NCI-H1436 treated with DMSO at 0.1 percent for 48 hours (cell line): ENCODE measurements around the gene WNT8A.

Experiments used
- DNase-seq: peaks from one replicate; lab custom pipeline; 2025; lab: John Stamatoyannopoulos, UW

WNT8A gene

DNA sequence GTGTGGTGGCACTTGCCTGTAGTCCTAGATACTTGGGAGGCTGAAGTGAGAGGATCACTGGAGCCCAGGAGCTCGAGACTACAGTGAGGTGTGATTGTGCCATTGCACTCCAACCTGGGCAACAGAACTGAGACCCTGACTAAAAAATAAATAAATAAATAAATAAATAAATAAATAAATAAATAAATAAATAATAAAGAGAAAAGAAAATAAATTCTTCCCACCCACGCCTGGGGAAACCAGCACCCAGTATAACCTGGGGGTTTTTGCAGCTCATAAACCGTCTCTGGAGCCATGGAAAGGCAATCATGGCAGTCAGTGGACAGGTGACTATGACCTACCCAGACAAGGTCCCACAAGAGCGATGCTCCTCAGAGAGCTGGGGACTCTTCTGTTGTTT, 7.9 kb downstream of the WNT8A start:
- no peak for DNase-seq

DNA sequence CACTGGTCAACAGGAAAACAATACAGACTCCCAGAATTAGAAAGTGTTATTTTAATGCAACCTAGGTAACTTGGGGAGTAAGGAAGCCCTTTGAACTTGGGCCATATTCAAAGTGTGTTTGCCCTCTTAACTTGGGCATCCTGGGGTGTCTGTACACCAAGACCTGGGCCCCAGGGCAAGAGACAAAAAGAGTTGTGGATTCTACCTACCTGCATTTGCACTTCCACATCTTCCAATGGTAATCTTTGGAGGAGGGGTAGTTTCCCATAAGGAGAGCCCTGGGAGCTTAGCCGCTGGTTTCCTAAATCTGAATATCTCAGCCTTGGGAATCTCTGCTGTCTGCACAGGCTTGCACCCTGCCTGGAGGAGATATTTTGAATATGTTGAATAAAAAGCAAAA, 8.5 kb downstream of the WNT8A start:
- DNase-seq = no peak

DNA sequence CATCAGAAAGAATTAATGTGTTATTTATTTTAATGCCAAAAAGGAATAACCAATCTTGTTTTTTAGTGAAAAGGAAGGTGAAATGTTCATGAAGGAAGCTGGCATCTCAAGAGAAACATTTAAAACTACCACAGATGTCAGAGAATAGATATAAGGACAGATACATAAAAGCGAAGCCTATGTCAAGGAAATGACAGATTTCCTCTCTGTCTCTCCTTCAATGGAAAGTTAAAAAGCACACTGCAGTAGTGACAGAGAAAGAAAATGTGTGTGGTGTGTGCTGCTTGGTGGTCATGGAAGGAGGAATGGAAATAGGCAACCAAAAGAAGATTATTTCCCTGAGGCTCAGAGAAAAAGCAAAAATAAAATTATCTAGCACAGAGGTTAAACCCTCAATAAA, 9.2 kb downstream of the WNT8A start:
- DNase-seq = no peak

DNA sequence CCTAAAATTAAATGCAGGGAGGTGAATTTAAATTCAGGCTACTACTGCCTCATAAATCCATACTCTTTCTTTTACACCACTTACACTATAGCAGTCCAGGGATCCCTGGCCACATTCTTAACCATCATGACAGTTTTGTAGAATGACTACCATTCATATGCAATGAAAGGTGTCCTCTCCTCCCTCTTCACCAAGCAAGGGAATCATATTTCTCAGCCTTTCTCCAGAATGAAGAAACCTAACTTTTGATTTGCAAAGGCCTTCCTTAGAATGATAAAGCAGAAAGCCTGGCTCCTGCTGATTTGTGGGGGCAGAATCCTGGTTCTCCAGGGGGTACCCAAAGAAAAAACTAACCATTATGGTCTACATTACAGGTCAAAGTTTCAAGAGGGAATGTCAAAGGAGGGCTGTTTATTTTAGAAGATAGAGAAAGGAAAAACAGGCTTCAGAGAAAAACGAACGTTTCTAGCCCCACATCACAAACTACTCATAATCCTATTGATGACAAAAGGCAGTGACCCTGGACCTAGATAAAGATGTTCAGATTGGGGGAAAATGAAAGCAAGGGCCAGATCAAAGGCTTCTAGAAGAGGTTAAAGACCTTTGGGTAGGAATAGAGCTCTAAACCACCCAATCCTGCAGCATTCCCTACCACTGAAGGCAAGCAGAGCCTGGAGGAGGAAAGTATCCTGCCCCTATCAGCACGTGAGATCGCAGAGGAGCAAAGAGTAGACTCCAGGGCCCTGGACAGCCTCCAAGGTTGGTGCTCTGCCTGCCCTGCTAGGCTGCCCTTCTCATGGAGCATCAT, 11.5 kb downstream of the WNT8A start:
- DNase-seq = no peak

DNA sequence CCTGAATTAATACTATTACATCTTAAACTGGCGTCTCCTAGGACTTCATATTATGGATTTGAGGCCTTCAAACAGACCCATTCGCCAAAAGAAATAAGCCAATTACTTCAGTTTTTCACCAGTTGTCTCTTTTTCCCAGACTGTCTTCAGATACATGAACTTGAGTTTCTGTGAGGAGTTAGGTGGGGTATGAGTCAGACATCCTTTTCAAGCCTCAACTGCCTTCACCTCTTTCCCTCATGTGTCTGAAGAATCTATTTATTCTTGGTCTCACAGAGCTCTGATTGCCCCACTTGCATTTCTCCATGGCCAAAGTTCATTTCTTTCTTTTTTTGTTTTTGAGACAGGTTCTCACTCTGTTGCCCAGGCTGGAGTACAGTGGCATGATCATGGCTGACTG, 12.5 kb downstream of the WNT8A start:
- DNase-seq = no peak

DNA sequence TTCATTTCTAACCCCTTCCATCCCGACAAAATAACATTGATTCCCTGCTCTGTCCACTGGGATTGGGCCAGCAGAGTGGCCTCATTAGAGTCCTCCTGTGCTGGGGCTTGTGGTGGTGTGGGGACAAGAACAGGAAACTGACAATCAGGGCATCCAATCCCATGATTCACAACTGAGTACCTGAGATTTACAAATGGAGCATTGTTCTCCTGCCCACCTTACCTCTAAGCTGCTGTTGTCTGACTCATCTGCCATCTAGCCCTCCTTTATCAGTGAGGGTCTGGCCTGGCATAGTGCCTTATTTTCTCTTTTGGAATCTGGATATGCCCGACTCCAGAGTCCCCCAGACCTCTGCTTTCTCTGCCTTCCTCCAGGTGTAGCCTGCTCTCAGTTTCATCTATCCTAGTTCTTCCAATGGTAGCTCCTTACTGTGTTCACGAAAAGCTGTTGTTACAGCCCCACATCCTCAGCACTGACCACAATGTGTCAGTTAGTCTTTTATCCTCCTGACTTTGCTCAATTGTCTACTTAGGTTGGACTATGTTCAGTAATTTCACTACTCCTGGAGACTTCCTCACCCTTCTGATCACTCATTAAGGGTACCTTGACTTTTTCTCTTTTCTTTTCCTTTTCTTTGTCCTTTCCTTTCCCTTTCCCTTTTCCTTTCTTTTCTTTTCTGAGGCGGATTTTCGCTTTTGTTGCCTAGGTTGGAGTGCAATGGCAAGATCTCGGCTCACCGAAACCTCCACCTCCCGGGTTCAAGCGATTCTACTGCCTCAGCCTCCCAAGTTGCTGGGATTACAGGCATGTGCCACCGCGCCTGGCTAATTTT, 13.4 kb downstream of the WNT8A start:
- DNase-seq = no peak

DNA sequence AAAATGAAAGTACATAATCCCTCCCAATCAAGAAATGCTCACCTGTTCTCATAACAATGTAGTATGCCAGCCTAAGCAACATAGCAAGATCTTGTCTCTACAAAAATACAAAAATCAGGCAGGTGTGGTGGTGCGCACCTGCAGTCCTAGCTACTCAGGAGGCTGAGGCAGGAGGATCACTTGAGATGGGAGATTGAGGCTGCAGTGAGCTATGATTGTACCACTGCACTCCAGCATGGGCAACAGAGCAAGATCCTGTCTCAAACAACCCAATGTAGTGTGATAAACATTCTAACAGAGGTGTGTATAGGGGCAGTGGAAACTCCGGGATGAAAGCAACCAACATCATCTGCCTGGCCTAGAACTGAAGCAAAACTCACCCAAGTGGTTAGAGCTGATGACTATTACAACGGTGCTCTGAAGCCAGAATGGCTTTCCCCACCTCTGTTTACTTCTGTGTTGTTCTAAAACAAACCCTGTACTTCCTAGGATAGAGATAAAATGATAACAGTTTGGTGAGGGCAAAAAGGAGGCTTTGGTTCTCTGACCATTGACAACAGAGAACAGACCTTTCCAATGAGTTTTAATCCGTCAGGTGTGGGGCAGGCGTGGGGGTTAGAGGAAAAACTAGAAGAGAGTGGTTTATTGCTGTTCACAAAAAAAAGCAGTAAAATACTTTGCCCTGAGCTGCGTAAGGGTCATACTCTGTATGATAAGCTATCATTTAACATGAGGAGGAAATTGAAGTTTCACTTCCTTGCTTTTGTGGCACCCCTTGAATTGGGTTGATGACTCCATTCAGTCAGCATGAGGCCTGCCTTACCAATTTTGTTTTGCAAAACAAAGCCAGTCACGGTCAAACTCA, 18.9 kb downstream of the WNT8A start:
- no peak for DNase-seq

DNA sequence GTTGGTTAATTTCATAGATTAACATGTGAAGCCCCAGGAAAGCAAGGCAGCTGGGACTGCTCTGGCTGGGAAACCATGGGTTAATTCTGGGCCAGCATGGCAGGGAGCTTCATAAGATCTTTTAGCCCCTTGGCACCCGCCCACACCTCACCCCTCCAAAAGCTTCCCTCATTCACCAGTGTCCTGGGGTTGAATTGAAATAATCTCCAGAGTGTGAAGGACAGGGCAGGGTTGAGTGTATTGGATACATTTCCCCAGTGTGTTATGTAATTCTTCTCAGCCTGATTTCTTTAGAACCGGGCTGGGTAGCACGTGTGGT, 19.4 kb downstream of the WNT8A start:
- no peak for DNase-seq

DNA sequence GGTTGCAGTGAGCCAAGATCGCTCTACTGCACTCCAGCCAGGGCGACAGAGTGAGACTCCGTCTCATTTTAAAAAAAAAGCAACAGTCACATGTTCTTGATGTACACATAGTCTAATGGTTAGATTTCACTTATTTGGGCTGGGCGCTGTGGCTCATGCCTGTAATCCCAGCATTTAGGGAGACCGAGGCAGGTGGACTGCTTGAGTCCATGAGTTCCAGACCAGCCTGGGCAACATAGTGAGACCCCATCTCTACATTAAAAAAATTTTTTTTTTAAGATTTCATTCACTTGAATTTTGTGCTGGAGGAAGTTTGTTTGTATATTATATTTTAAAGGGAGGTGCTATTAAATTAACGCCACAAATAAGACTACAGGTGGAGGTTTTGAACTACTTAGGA, 21.9 kb downstream of the WNT8A start:
- no peak for DNase-seq

DNA sequence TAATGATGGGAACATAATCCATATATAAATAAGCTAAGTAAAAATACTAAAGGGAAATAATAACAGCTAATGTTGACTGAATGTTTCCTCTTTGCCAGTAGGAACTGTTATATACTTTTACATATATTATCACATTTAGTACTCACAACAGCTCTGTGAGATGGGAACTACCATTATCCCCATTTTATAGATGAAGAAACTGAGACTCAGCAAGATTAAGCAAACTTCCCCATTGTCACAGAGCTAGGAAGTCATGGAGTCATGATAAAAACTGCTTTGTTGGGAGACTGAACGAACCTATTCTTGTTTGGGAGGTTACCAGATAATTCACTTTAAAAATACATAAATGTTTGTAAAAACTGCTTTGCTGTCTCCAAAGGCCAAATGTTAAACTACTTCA, 23.4 kb downstream of the WNT8A start:
- DNase-seq = no peak

DNA sequence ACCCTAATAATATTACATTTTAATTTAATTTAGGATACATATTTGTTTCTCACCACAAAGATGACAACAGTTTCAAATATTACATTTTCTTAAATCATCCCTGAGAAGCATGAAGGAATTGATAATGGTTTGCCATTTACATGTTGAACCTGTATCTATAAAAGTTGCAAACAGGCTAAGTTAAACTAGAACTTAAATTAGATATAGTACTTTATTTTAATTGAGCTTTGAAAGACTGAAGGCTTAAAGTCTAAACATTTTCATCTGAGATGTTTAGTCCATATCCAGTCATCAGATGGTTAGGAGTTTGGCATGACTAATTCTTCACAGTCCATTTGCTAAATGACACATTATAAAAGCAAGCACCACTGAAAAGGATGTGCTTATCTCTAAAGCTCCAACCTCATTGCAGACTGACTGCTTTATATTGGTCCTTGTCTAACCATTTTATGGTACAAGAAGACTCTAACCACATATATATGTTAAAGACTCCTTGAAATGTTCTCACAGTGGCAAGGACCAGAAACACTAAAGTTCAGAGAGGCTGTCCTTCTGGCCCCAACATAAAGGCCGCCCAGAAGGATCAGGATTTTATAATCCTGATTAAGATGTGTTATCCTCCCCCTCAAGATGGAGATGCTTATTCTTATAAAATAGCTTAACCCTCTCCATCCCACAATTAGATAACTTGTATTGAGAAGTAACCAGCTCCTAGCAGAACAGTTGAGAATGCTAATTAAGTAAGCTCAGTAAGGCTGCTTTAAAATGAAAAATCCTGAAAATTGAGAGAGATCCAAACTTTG, 25.8 kb downstream of the WNT8A start:
- no peak for DNase-seq

DNA sequence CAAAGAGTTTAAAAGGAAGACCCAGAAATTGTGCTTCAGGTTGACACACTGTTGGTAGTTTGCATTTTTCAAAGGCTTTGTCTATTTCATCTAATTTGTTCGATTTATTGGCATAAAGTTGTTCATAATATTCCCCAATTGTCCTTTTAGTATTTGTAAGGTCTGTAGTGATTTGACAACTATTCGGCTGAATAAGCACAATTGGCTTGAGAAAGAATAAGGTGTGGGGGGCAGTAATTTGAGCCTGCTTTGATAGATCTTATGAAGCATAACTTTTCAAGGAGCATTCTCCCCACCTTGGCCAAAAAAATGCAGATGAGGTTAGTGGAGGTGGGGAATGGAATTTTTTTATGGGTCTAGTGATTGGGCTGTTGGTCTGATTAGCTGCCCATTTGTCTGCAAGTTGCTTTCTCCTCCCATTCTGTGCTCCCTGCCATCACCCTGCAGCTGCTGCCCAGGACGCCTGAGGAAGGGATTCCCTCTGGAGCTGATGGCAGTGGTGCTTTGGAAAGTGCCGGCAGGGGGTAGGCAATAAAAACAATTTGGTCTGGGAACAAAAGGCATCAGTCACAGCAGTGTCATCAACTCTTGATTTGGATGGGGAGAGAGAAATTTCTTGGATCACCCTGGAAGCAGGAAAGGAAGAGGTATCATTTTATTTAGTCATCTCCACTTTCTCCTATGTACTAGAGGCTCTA, 26.6 kb downstream of the WNT8A start:
- no peak for DNase-seq

DNA sequence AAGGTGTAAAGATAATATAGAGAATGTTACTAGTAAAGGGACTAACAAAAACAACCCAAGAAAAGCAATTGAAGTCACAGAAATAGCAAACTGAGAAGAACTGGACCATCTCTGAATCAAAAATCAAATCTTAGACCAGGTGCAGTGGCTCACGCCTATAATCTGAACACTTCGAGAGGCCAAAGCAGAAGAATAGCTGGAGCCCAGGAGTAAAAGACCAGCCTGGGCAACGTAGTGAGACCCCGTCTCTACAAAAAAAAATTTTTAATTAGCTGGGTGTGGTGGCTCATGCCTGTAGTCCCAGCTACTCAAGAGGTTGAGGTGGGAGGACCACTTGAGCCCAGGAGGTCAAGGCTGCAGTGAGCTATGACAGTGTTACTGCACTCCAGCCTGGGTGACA, 27.3 kb downstream of the WNT8A start:
- no peak for DNase-seq

DNA sequence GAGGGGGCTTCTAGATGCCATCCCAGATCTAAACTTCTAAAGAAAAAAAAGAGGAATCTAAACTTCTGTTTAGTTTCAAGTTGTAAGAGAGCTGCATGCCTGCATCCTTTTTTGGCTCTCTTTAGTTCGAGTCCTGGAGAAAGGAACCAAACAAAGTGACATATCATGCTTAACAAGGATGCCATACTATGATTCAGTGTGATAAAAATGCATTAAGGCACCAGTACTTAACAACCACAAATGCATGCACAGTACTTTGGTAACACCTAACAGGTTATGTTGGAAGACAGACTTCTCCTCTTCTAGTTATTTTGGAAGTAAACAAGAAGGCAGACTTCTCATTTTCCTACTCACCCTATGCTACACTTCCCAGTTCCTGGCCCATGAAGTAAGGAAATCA, 28.1 kb downstream of the WNT8A start:
- DNase-seq = no peak

DNA sequence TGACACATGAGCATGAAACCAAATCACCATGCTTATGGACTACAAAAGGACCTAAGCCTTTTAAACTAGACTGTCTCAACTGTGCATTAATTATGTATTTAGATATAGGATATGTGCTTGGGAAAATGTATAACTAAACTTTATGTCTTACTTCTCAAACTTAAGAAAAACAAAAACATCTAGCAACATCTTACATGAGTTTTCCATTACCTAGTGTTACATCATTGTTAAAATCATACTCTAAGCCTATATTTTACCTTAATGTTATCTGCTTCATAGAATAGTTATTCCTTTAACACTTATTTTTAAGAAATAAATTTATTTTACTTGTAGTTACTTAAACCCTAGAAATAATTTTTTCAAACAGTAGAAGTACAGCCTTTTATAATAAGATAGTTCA, 31.4 kb downstream of the WNT8A start:
- no peak for DNase-seq

DNA sequence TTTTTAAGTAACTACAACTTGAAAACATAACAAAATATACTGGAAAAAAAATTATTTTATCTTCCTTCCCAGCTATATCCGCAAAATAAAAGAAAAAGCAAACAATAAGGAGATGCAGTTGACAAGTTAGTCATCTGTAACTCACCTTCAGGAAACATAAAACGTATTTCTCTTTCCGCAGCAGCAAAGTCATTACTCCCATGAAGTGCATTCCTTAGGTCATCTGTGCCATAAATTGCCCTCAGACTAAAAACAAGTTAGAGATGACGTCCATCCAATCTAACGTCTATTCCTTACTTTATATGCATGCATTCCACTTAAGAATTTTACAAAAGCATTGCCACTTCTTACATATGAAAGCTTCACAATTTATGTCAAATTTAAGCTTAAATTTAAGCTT, 44.5 kb downstream of the WNT8A start:
- DNase-seq = no peak

DNA sequence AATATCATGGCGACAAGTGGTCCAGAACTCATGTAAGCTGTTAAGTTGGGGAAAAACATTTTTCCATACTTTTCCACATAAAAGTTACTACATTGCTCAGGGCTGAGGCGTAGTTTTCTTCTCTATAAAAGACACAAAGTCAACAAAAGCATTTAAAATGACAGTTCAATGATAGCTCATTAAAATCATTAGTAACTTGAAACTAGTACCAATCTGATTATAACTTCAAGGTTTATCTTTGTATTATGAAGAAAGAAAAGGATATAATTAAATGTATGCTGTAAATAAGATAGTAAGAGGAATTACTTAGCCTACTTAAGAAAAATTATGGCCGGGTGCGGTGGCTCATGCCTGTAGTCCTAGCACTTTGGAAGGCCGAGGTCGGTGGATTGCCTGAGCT, 45.5 kb downstream of the WNT8A start:
- DNase-seq = no peak

DNA sequence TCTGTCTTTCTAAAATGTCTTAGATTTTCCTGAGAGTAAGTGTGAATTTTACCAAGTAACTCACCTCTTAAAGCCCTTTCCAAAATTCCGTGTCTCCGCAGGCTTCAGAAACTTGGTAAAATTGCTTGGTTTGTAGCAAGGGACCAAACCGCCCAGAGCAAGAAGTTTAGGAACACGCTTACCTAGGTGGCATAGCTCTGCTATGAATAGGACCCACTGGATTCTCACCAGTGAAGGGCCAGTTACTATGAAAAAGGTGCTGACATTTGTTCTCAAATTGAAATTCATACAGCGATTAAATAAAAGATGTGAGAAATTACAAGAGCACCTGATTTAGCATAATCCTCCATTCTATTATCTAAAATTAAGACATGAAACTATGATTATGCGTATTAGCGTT, 48.7 kb downstream of the WNT8A start:
- no peak for DNase-seq

DNA sequence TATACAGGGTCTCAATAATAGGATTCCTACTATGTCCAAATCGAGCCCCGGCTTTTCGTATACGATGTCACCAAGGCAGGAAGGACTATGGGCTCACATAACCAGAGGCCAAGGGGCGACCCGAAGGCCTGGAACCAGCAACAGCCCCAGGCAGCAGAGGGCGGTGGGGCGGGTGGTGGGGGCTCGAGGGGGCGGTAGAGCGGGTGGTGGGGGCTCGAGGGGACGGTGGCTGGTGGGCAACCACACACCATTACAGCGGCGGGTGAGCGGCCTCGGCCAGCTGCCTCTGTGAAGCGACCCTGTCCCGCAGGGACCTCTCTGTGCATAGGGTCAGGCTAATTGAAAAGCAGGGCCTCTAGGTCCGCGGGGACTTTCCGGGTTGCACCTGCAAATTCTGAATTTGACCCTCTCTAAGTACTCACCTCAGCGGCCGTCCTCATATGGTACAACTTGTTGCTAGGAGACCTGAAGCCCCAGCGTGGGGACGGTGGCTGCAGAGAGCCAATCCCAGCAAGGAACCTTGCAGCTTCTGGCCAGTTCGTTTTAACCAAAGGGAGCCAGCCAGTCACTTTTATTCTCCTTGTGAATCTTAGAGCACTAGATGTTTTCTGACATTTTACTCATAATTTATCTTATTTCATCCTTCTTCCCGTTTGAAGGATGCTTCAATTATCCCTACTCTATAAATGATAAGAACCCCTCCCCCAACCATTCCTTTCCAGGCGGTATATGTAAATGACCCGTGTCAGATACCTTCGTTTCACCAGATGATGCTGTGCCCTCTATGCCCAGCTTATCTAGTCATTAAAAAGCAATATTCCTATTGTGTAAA, 55.3 kb downstream of the WNT8A start, which contains the start of gene NME5:
Gene NME5, minus strand, starts transcription at position 480 of the 832 bp plus-strand sequence. CDS start 648 bp downstream, outside the sequence.
- DNase-seq = peak; percentile 6

DNA sequence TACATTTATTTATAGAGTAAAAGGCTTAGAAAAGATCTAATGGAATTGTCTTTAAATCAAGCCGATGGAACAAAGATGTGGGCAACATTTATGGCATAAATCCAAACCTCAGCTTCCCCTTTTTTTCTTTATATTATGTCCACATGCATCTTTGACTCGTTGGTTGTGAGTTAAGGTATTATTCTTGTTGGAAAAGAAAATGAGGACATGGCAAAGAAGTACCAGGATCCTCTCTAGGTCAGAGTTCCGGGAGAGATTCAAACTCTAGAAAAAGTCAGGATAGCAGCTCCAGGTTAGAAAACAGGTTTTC, 55.9 kb downstream of the WNT8A start:
- DNase-seq = no peak
